Kidney (tissue), 14 donors: ENCODE results near the gene ZFP36L1. TPM values are rescaled to one million over a fixed set of nuclear protein-coding genes. Genes with fewer than 3 reads are reported as not detected.

ENCODE experiments used
- DNase-seq, 5 donors: peaks; one replicate each; pipeline ENCODE4 v3.0.0-alpha.2; 2013 to 2020
- FAIRE-seq: peaks from 2 replicates; lab custom pipeline; 2012; peaks lifted over from hg19 to GRCh38; lab: Jason Lieb, UNC
- H3K27ac ChIP-seq, 2 donors: one replicate each; pipeline ENCODE4 v1.7.0; 2013; ENCODE audit warnings: low read depth in 2 of 2, low read length in 2 of 2, inconsistent platforms in 1 of 2
- H3K27me3 ChIP-seq: one replicate; pipeline ENCODE4 v1.7.1; 2013; ENCODE audit warnings: low read length, inconsistent platforms; ENCODE audit not compliant: control insufficient read depth, insufficient read depth
- H3K36me3 ChIP-seq, 3 donors: one replicate each; pipeline versions ENCODE4 v1.7.0 to v1.7.1; 2013; ENCODE audit warnings: low read length in 3 of 3, control low read depth in 1 of 3, inconsistent platforms in 1 of 3; ENCODE audit not compliant: insufficient read depth in 3 of 3, control insufficient read depth in 2 of 3
- H3K4me1 ChIP-seq, 3 donors: one replicate each; pipeline versions ENCODE4 v1.7.0 to v1.7.1; 2013; ENCODE audit warnings: low read length in 3 of 3, inconsistent platforms in 1 of 3, low read depth in 1 of 3; ENCODE audit not compliant: control insufficient read depth in 2 of 3, insufficient read depth in 2 of 3
- H3K4me3 ChIP-seq, 3 donors: one replicate each; pipeline versions ENCODE4 v1.7.0 to v1.8.1; 2013; ENCODE audit warnings: low read length in 3 of 3, control low read depth in 1 of 3, inconsistent platforms in 1 of 3
- H3K9ac ChIP-seq, 3 donors: one replicate each; pipeline versions ENCODE4 v1.7.0 to v1.7.1; 2013; ENCODE audit warnings: low read length in 3 of 3, control low read depth in 1 of 3, inconsistent platforms in 1 of 3
- H3K9me3 ChIP-seq, 3 donors: one replicate each; pipeline versions ENCODE4 v1.7.0 to v1.7.1; 2013; ENCODE audit warnings: low read length in 3 of 3, control low read depth in 1 of 3, inconsistent platforms in 1 of 3; ENCODE audit not compliant: control insufficient read depth in 2 of 3, insufficient read depth in 1 of 3
- CTCF ChIP-seq: IDR thresholded peaks from 3 replicates; pipeline ENCODE4 v1.5.1; 2012; ENCODE audit warnings: mild to moderate bottlenecking, moderate library complexity, borderline replicate concordance; ENCODE audit not compliant: insufficient read depth; ENCODE audit errors: extremely low read depth
- intact Hi-C: fragments of 100-400 bp; cut with DNase I; formaldehyde crosslinking; loops from one replicate; pipeline ENCODE4 v1.11.1; 2022
- polyA plus RNA-seq: library from polyadenylated mRNA; stranded (reverse); fragments of 350-450 nt; fragmentation: Illumina TruSeq; extraction: RNeasy Lipid Tissue Mini Kit (QIAGEN cat#74804); gene quantifications from one replicate; pipeline ENCODE4 v1.2.3, GENCODE V29; 2014; ENCODE audit warnings: low read depth, low replicate concordance; ENCODE audit not compliant: insufficient read depth
- total RNA-seq: library from RNA; stranded (reverse); fragmentation: NEBNext Ultra II Directional; extraction: Animal tissue kit (Norgen Biotek cat#: 25700); gene quantifications from one replicate; pipeline ENCODE4 v1.2.1, GENCODE V29; 2021
- donor health status: control.
- donor health status: control.
- donor health status: control.
- donor health status: control.
- donor health status: control.
- donor health status: DM: yes; HTN: yes; CAD: no.
- donor health status: Normal renal cell carcinoma (clear cell type).

Gene ZFP36L1
- total and polyA plus RNA-seq, 2 donors from 2014 or later = 73.3 to 289 TPM

- peaks cover 3 to 52% (median 17%) of the 10 kb centered on the region in 3 donors for H3K36me3 ChIP-seq
- no peaks in the 10 kb centered on the region for H3K9me3 ChIP-seq
- peak overlapping the region; percentile 9 to 89 (median 63) for H3K4me3 ChIP-seq
- no peaks in the 10 kb centered on the region for H3K27me3 ChIP-seq
- peaks cover 4 to 46% (median 31%) of the 10 kb centered on the region in 3 donors for H3K4me1 ChIP-seq
- intact Hi-C loops = loop anchor here (10.0 kb wide), 1 partner anchor 114 kb away; no protein-coding TSS in a partner anchor
- peak overlapping the region in 2 of 3 donors; percentile 99 to 100 for H3K9ac ChIP-seq
- TF ChIP-seq CTCF = no peak
- DNase-seq (no peak), FAIRE-seq (no peak)
- H3K27ac ChIP-seq = peak overlapping the region; percentile 34 to 98
Measured at GRCh38 chr14:68788275-68788995, 4.4 kb downstream of the ZFP36L1 start.

- intact Hi-C loops = loop anchor here (10.0 kb wide), 1 partner anchor 113 kb away; no protein-coding TSS in a partner anchor
- DNase-seq = peak in 3 of 5 donors; percentile 9 to 58 (median 25)
- H3K27ac ChIP-seq = peak overlapping the region; percentile 80 to 84
- H3K9me3 ChIP-seq = no peaks in the 10 kb centered on the region
- peak overlapping the region in 1 of 3 donors; percentile 29 for H3K4me3 ChIP-seq
- FAIRE-seq = no peak
- H3K36me3 ChIP-seq = peaks cover 3 to 52% (median 17%) of the 10 kb centered on the region in 3 donors
- H3K4me1 ChIP-seq = peaks cover 4 to 55% (median 34%) of the 10 kb centered on the region in 3 donors
- no peaks in the 10 kb centered on the region for H3K27me3 ChIP-seq
- TF ChIP-seq CTCF = no peak
- H3K9ac ChIP-seq = peak overlapping the region in 2 of 3 donors; percentile 20 to 27
Measured at GRCh38 chr14:68787092-68787992, 5.5 kb downstream of the ZFP36L1 start.

GRCh38 chr14:68786491-68787091 is 6.3 kb downstream of the ZFP36L1 start:
- intact Hi-C loops = loop anchor here (10.0 kb wide), 1 partner anchor 112 kb away; no protein-coding TSS in a partner anchor
- no peak for FAIRE-seq

More at GRCh38 chr14:68786491-68787091, 6.3 kb downstream of the ZFP36L1 start:
- Histone ChIP-seq H3K4me1 (peaks cover 4 to 63% (median 42%) of the 10 kb centered on the region in 3 donors), H3K9me3 (no peaks in the 10 kb centered on the region), H3K4me3 (peak overlapping the region in 1 of 3 donors; percentile 29), H3K27ac (peak overlapping the region; percentile 80 to 84), H3K9ac (peak overlapping the region in 2 of 3 donors; percentile 20 to 27), H3K36me3 (peaks cover 3 to 49% (median 17%) of the 10 kb centered on the region in 3 donors), H3K27me3 (no peaks in the 10 kb centered on the region)
- TF ChIP-seq CTCF = no peak
- DNase-seq = peak in 3 of 5 donors; percentile 41 to 54 (median 50)
